Activated gamma-delta T cell (primary cell): ENCODE data around the gene IFT57.
"Not testable (repeated sequence)": the region's sequence is repeated elsewhere in the genome, so short reads cannot be mapped to it uniquely, and the experiment has no call there.

ENCODE experiments used
- DNase-seq: peaks from one replicate; lab custom pipeline; 2025; lab: John Stamatoyannopoulos, UW
- total RNA-seq, 2 donors: gene quantifications; one replicate each; lab custom pipeline; 2026; lab: John Stamatoyannopoulos, UW

IFT57 gene, protein sequence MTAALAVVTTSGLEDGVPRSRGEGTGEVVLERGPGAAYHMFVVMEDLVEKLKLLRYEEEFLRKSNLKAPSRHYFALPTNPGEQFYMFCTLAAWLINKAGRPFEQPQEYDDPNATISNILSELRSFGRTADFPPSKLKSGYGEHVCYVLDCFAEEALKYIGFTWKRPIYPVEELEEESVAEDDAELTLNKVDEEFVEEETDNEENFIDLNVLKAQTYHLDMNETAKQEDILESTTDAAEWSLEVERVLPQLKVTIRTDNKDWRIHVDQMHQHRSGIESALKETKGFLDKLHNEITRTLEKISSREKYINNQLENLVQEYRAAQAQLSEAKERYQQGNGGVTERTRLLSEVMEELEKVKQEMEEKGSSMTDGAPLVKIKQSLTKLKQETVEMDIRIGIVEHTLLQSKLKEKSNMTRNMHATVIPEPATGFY
- 32.2 to 34.7 reads per million in 2 donors for total RNA-seq

DNA sequence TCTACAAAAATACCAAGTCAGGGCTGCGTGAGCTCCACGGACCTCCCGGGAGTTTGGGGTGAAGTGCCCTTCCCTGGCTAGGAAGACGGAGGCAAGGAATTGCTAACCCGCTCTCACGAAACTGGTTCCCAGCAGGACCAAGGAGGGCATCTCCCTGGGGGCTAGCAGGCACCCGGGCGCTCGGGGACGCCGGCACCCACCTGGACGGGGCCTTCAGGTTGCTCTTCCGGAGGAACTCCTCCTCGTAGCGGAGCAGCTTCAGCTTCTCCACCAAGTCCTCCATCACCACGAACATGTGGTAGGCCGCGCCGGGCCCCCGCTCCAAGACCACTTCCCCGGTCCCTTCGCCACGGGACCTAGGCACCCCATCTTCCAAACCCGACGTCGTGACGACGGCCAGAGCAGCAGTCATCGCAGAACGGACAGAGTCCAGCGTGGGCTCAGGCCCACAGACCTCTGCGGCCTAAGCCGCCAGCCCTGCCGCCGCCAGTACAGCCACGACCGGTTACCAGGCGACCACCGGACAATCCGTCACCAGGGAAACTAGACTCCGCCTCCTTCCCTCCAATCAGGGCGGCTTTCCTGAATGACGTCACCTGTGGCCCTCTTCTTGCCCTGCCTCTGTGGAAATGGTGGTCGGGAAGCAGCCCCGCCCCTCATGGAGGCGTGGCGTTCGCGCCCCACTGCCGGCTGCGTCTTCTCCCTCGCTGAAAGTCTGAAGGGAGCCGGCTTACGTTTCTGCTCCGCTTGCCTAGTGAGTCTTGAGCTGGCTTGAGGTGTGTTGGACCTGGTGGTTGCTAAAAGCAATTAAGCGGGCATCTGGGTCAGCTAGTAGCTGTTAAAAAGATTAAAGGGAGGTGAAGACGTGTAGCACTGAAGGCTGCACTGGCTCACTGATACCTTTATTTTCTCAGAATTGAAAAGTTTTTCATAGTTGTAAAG is at the start of gene IFT57:
Gene IFT57 (minus strand): TSS at position 514 of the 942 bp plus-strand sequence. CDS start 102 bp downstream, at position 412.
- peak; percentile 85 for DNase-seq

DNA sequence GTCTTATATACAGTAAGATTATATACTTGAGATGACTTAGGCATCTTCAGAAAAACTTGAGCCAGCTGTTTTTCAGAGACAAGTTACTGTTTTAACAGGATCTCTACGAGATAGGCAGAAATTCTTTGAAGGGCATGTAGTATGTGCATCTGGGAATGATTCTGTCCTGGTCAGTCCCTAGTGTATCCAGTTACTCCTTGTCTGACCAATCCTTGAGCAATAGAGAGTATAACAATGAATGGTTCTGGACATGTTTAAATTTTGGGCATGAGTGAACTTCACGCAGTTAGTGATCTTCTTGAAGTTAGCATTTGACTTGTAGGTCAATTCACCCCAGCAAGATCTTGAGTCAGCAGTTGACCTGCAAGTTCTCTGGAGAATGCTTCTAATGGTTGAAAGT is 49.4 kb upstream of the IFT57 start:
- DNase-seq: no peak

DNA sequence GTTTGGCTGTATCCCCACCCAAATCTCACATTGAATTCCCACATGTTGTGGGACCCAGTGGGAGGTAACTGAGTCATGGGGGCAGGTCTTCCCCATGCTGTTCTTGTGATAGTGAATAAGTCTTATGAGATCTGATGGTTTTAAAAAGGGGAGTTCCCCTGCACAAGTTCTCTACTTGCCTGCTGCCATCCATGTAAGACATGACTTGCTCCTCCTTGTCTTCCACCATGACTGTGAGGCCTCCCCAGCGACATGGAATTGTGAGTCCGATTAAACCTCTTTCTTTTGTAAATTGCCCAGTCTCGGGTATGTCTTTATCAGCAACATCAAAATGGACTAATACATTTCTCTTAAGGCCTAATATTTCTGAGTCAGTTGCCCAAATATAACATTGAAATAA is 46.0 kb upstream of the IFT57 start:
- DNase-seq: not testable (repeated sequence)

DNA sequence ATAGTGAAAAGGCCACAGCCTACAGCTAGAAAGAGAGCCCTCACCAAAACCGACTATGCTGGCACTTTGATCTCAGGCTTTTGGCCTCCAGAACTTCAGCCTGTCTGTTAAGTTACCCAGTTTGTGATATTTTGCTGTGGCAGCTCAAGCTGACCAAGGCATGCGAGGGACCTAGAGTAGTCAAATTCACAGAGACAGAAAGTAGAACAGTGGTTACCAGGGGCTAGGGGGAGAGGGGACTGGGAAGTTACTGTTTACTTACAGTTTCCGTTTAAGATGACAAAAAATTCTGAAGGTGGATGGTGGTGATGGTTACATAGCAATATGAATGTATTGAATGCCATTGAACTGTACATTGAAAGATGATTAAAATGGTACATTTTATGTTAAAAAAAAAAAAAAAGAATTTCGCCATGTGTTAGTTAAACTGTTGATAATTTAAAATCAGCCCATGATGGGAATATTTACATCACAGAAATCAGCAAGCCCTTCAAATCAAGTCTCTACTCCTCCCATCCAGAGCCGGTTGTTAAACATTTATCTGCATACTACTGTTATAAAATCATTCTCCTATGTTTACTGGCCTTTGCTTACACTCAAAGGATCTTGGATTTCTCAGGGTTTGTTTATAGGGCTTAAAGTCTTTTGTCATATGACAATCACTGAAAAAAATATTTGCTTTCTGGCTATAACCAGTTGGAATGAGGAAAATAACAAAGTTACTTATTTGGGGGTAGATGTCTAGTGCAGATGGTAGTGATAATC is 42.5 kb upstream of the IFT57 start:
- DNase-seq: not testable (repeated sequence)

DNA sequence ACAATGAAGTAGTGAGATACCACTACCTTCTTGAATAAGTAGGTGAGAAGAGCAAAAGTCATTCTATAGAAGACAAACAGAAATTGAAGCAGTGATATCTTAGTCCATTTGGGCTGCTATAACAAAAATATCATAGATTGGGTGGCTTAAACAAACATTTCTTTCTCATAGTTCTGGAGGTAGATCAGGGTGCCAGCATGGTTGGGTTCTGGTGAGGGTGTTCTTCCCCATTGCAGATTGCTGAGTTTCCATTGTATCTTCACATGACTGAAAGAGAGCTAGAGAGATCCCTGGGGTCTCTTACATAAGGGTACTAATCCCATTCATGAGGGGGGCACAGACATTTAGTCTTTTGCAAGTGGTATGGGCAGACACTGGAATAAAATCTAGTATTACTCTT is 32.9 kb upstream of the IFT57 start:
- no peak for DNase-seq

- no peak for DNase-seq
Observed at GRCh38 chr3:108251844-108252243, 29.6 kb upstream of the IFT57 start.

DNA sequence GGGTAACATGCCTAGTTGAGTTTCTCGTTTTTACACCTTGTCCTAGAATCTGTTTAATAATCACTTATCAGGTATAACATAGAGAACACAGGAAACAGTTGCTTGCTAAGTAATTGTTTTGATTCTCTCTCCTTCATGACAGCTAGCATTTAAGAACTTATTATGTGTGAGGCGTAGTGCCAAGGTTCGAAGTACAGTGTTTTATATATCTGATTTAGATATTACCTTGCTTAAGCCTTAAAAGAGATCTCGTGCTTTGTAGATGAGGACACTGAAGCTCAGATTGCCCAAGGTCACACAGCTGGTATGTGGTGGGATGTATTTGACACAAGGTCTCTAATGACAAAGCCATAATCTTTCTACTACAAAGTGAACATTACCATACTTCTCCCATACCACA is 29.0 kb upstream of the IFT57 start:
- no peak for DNase-seq

GRCh38 chr3:108250626-108251025 is 28.4 kb upstream of the IFT57 start:
- DNase-seq: no peak

DNA sequence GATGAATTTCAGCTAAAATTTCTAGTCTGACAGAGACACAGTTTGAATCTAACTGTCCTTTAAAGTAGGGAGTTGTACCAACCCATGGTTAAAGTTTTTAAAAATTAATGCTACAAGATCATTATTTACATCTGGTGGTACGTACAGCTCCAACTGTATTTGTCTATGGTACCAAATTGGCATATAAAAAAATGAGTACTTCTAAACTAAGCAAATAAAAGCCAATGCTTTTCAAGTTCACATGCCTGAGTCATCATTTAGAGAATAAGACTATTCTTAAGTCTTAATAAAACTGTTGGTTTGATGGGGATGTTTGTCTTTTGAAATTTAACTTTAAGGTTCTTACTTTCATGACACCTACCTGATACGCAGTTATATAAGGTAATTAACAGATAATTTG is 21.0 kb upstream of the IFT57 start:
- DNase-seq: no peak

DNA sequence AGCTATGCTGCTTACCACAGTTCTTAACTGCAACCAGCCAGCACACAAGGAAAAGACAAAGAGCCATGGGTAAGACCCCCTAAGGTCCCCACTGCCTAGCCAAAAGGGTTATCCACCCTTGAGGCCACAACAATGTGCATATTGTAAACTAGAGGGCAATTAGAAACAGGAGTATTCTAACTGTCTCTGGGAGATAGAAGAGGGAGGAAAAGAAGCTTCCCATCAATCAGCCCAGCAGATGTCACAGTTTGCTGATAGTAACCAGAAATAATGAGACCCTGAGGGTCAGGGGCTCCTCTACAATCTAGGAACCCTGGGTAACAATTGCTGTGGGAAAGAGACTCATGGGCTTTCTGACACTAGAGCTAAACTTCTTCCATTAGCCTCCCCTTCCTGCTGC is 20.6 kb upstream of the IFT57 start:
- no peak for DNase-seq

- no peak for DNase-seq
Observed at GRCh38 chr3:108241721-108242120, 19.5 kb upstream of the IFT57 start.

DNA sequence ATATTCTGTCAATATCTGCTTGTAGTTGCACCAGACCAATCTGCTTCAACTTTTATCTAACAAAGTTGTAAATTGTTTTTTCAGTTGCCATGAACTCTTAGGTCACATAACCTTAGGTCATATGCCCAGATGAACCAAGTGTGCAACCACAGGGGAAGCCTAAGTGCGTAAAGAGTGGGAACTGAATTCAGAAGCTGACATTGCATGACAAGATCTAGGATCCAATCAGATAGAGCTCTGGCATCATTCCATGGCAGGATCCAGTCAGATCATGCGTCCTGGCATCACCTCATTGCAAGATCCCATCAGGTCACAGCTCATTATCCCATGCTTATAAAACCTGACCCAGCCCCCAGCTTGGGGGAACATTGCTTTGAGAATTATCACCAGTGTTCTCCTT is 18.9 kb upstream of the IFT57 start:
- no peak for DNase-seq

DNA sequence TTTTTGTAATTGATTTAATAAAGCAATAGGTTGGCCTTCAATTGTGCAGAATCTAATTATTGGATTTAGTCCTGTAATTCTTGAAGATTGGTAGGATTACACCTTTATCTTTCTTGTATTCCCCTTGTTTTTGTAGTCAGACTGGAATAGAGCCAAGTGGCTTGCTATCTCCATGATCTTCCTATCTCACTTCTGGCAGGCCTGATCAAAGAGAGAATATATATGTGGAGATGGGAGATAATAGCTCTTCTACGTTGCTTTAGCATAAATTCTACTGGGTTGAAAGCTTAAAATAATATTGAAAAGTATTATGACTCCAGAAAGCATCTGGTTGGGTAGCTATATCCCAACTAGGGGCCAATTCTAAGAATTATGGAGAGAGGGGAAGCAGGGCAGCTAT is 16.9 kb upstream of the IFT57 start:
- DNase-seq: no peak

- DNase-seq: no peak
Observed at GRCh38 chr3:108235290-108235689, 13.1 kb upstream of the IFT57 start.

DNA sequence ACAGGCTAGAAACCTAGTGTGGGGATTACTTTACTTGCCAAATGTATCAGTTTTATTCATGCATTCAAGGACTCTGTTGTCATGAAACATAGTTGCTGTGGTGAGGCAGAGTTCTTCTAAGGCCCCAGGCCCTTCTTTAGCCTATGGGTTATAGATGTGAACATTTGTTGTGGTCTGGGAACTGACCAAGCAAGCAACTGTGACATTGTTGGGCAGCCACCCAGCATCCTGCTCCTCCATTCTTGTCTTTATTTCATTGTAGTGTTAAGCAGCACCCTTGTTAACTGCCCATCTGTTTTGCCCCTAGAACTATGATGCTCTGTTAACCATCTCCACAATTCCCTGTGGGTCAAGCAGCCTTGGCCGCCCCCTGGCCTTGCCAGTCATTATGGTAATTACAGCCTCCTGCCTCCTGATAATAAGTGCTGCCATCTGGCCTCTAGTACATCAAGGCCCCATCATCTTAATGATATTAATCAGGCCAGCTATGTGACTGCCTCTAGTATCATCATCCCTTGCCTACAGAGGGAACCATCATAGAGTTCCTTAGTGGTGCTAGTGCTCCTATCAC is 12.2 kb upstream of the IFT57 start:
- no peak for DNase-seq

- no peak for DNase-seq
Observed at GRCh38 chr3:108228286-108228685, 6.1 kb upstream of the IFT57 start.

GRCh38 chr3:108227131-108227530 is 4.9 kb upstream of the IFT57 start:
- no peak for DNase-seq

DNA sequence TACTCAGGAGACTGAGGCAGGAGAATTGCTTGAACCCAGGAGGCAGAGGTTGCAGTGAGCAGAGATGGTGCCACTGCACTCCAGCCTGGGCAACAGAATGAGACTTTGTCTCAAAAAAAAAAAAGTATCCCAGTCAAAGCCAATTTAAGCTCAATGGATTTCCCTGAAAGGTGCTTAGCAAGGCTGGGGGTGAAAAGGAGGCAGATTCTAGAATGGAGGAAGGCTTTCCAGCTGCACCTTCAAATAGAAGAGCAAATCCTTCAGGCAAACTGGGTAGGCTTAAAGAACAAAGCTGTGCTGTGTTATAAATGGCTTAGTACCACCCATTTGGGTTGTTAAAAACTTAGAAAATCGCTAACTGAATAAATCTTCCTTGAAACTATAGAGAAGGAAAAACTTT is 3.0 kb upstream of the IFT57 start:
- no peak for DNase-seq

GRCh38 chr3:108223928-108224327 is 1.7 kb upstream of the IFT57 start:
- no peak for DNase-seq

GRCh38 chr3:108222853-108223565 is 785 bp upstream of the IFT57 start:
- no peak for DNase-seq

GRCh38 chr3:108221393-108221792 is 831 bp downstream of the IFT57 start:
- no peak for DNase-seq
